OCI-LY1 (cell line): ENCODE data around the gene LRP2.

Experiments used
- CTCF ChIP-seq: fragments of 200-600 bp; sonication (generic), shearing (Covaris generic); IDR thresholded peaks from 2 replicates; pipeline ENCODE4 v1.5.1; 2017; ENCODE audit warnings: mild to moderate bottlenecking, antibody characterized with exemption, low read length, moderate library complexity, mixed read lengths
- EZH2 ChIP-seq: fragments of 200-600 bp; sonication (generic), shearing (Covaris generic); IDR thresholded peaks from 2 replicates; pipeline ENCODE4 v1.8.0; 2017; ENCODE audit warnings: borderline replicate concordance, mixed run types, mild to moderate bottlenecking, antibody characterized with exemption, low read length, moderate library complexity, mixed read lengths

- TF ChIP-seq EZH2 (no peak), CTCF (no peak)
Observed at GRCh38 chr2:169090133-169090820, 272.1 kb downstream of the LRP2 start.
